ENCODE measurements around the gene OLFML2B.

OLFML2B gene

GRCh38 chr1:161978011-161978790 is 45.5 kb downstream of the OLFML2B start:
- ChIA-PET CTCF (no interaction called here), POLR2A (no interaction called here)
- DNase-seq (ENCODE audit: low read depth, low spot score) = no peak
- no peak overlapping the region for H3K4me3 ChIP-seq (ENCODE audit: low read depth, low read length)
- no peak for TF ChIP-seq CTCF (IDR thresholded peaks at IDR 0.05; ENCODE audit: insufficient read depth, low read length, missing control alignments)

- DNase-seq (ENCODE audit: low read depth, low spot score) = no peak
- ChIA-PET CTCF (interaction anchor here (0.8 kb wide), 2 partner anchors 47 to 182 kb away, joined by 3 read pairs; no protein-coding TSS in a partner anchor), POLR2A (no interaction called here)
- no peak overlapping the region for H3K4me3 ChIP-seq (ENCODE audit: low read depth, low read length)
- no peak for TF ChIP-seq CTCF (IDR thresholded peaks at IDR 0.05; ENCODE audit: insufficient read depth, low read length, missing control alignments)
These were observed 49.5 kb downstream of the OLFML2B start for GRCh38 chr1:161973924-161974845.

- TF ChIP-seq CTCF (IDR thresholded peaks at IDR 0.05; ENCODE audit: insufficient read depth, low read length, missing control alignments) = no peak
- CTCF ChIA-PET = interaction anchor here (0.8 kb wide), 1 partner anchor 49 kb away, joined by 3 read pairs; no protein-coding TSS in a partner anchor
- no peak for DNase-seq (ENCODE audit: low read depth, low spot score)
- H3K4me3 ChIP-seq (ENCODE audit: low read depth, low read length) = no peak overlapping the region
- POLR2A ChIA-PET = interaction anchor here (0.6 kb wide), 1 partner anchor 20 kb away, joined by 3 read pairs; no protein-coding TSS in a partner anchor
These were observed 50.8 kb downstream of the OLFML2B start for GRCh38 chr1:161972828-161973227.

- no peak overlapping the region for H3K4me3 ChIP-seq (ENCODE audit: low read depth, low read length)
- DNase-seq (ENCODE audit: low read depth, low spot score) = no peak
- no peak for TF ChIP-seq CTCF (IDR thresholded peaks at IDR 0.05; ENCODE audit: insufficient read depth, low read length, missing control alignments)
- ChIA-PET POLR2A (no interaction called here), CTCF (interaction anchor here (1.7 kb wide), 1 partner anchor 24 kb away, joined by 4 read pairs; no protein-coding TSS in a partner anchor)
These were observed 53.0 kb downstream of the OLFML2B start for GRCh38 chr1:161970633-161971032.

GRCh38 chr1:161970036-161970435 is 53.6 kb downstream of the OLFML2B start:
- no peak for DNase-seq (ENCODE audit: low read depth, low spot score)
- POLR2A ChIA-PET = no interaction called here
- CTCF ChIA-PET = interaction anchor here (1.7 kb wide), 1 partner anchor 25 kb away, joined by 4 read pairs; no protein-coding TSS in a partner anchor
- TF ChIP-seq CTCF (IDR thresholded peaks at IDR 0.05; ENCODE audit: insufficient read depth, low read length, missing control alignments) = no peak
- H3K4me3 ChIP-seq (ENCODE audit: low read depth, low read length) = no peak overlapping the region

- TF ChIP-seq CTCF (IDR thresholded peaks at IDR 0.05; ENCODE audit: insufficient read depth, low read length, missing control alignments) = no peak
- H3K4me3 ChIP-seq (ENCODE audit: low read depth, low read length) = no peak overlapping the region
- POLR2A ChIA-PET = no interaction called here
- DNase-seq (ENCODE audit: low read depth, low spot score) = no peak
- CTCF ChIA-PET = interaction anchor here (1.5 kb wide), 1 partner anchor 71 kb away, joined by 3 read pairs; no protein-coding TSS in a partner anchor
These were observed 57.6 kb downstream of the OLFML2B start for GRCh38 chr1:161966067-161966466.

Measured in AG04449 (cell line).